Epithelial cell of esophagus (primary cell): ENCODE data around the gene RNF180.
"Not testable (repeated sequence)": the region's sequence is repeated elsewhere in the genome, so short reads cannot be mapped to it uniquely, and the experiment has no call there.

ENCODE experiments used
- DNase-seq: peaks from one replicate; pipeline ENCODE4 v3.0.0; 2010; ENCODE audit warnings: low read depth
- H3K4me3 ChIP-seq: 2 replicates; pipeline ENCODE4 v1.5.1; 2011; ENCODE audit warnings: mild to moderate bottlenecking, low read length, control low read depth
- CTCF ChIP-seq: IDR thresholded peaks from 2 replicates; pipeline ENCODE4 v1.5.1; 2011; ENCODE audit warnings: low read depth, mild to moderate bottlenecking, low read length, control low read depth, inconsistent platforms; ENCODE audit not compliant: insufficient read depth; ENCODE audit errors: missing control alignments

Gene RNF180

GRCh38 chr5:64213011-64213410, 47.4 kb downstream of the RNF180 start:
- H3K4me3 ChIP-seq, result no peak overlapping the region
- no peak for DNase-seq
- TF ChIP-seq CTCF, result no peak

- no peak for DNase-seq
- no peak overlapping the region for H3K4me3 ChIP-seq
- no peak for TF ChIP-seq CTCF
Observed at GRCh38 chr5:64213531-64213930, 47.9 kb downstream of the RNF180 start.

GRCh38 chr5:64214132-64214531, 48.5 kb downstream of the RNF180 start:
- DNase-seq, result no peak
- H3K4me3 ChIP-seq, result no peak overlapping the region
- TF ChIP-seq CTCF, result no peak

- no peak for DNase-seq
- TF ChIP-seq CTCF, result no peak
- no peak overlapping the region for H3K4me3 ChIP-seq
Observed at GRCh38 chr5:64221911-64222310, 56.3 kb downstream of the RNF180 start.

- H3K4me3 ChIP-seq, DNase-seq: not testable (repeated sequence)
Observed at GRCh38 chr5:64225286-64225981, 59.8 kb downstream of the RNF180 start.

GRCh38 chr5:64227131-64227537, 61.5 kb downstream of the RNF180 start:
- not testable (repeated sequence) for H3K4me3 ChIP-seq, DNase-seq

GRCh38 chr5:64229163-64229774, 63.6 kb downstream of the RNF180 start:
- H3K4me3 ChIP-seq, result no peak overlapping the region
- peak; percentile 55 for TF ChIP-seq CTCF
- peak; percentile 45 for DNase-seq

- no peak for DNase-seq
- TF ChIP-seq CTCF, result no peak
- H3K4me3 ChIP-seq, result no peak overlapping the region
Observed at GRCh38 chr5:64260756-64261155, 95.1 kb downstream of the RNF180 start.
